HEK293T (cell line): ENCODE measurements around the gene GALNT13.

Experiments used
- CTCF ChIA-PET: fragments of 350-600 bp; formaldehyde crosslinking; extraction: SDS; loops from one replicate; lab custom pipeline; 2021; ENCODE audit warnings: antibody characterized with exemption, inconsistent platforms; lab: Yijun Ruan, JAX
- POLR2A ChIA-PET: fragments of 350-600 bp; formaldehyde crosslinking; extraction: SDS; loops from one replicate; lab custom pipeline; 2020; ENCODE audit warnings: antibody characterized with exemption, inconsistent platforms; lab: Yijun Ruan, JAX
- DNase-seq: peaks from one replicate; pipeline ENCODE4 v3.0.0; 2012; ENCODE audit warnings: mixed read lengths; ENCODE audit errors: extremely low spot score
- ARNT ChIP-seq: fragments of 450-650 bp; IDR thresholded peaks from 2 replicates; pipeline ENCODE4 v1.6.1; 2017; ENCODE audit warnings: mild to moderate bottlenecking
- BHLHE40 ChIP-seq: fragments of 450-650 bp; IDR thresholded peaks from 2 replicates; pipeline ENCODE4 v1.6.1; 2016; ENCODE audit warnings: mild to moderate bottlenecking, moderate library complexity, borderline replicate concordance
- CTBP1 ChIP-seq: fragments of 450-650 bp; IDR thresholded peaks from 2 replicates; pipeline ENCODE4 v1.6.1; 2016; ENCODE audit warnings: borderline replicate concordance
- ELF4 ChIP-seq: fragments of 450-650 bp; IDR thresholded peaks from 2 replicates; pipeline ENCODE4 v1.6.1; 2017; ENCODE audit warnings: antibody characterized with exemption
- FOXA1 ChIP-seq: fragments of 450-650 bp; IDR thresholded peaks from 2 replicates; pipeline ENCODE4 v1.6.1; 2016; ENCODE audit warnings: mild to moderate bottlenecking
- FOXK2 ChIP-seq: fragments of 450-650 bp; IDR thresholded peaks from 2 replicates; pipeline ENCODE4 v1.6.1; 2016; ENCODE audit warnings: mild to moderate bottlenecking
- FOXM1 ChIP-seq: fragments of 450-650 bp; IDR thresholded peaks from 2 replicates; pipeline ENCODE4 v1.6.1; 2017; ENCODE audit warnings: mild to moderate bottlenecking, borderline replicate concordance
- HDGF ChIP-seq: fragments of 450-650 bp; IDR thresholded peaks from 2 replicates; pipeline ENCODE4 v1.6.1; 2017; ENCODE audit warnings: antibody characterized with exemption, borderline replicate concordance
- L3MBTL2 ChIP-seq: fragments of 450-650 bp; conservative IDR thresholded peaks from 2 replicates; pipeline ENCODE4 v1.6.1; 2016; ENCODE audit warnings: mild to moderate bottlenecking
- LEF1 ChIP-seq: fragments of 450-650 bp; IDR thresholded peaks from 2 replicates; pipeline ENCODE4 v1.6.1; 2017; ENCODE audit warnings: mild to moderate bottlenecking, borderline replicate concordance
- NFRKB ChIP-seq: fragments of 450-650 bp; IDR thresholded peaks from 2 replicates; pipeline ENCODE4 v1.6.1; 2016; ENCODE audit warnings: mild to moderate bottlenecking, moderate library complexity
- SP1 ChIP-seq: fragments of 450-650 bp; IDR thresholded peaks from 2 replicates; pipeline ENCODE4 v1.6.1; 2017
- SUZ12 ChIP-seq: fragments of 450-650 bp; IDR thresholded peaks from 2 replicates; pipeline ENCODE4 v1.6.1; 2016; ENCODE audit warnings: mild to moderate bottlenecking
- TARDBP ChIP-seq: fragments of 450-650 bp; IDR thresholded peaks from 2 replicates; pipeline ENCODE4 v1.6.1; 2016
- ZNF384 ChIP-seq: fragments of 450-650 bp; IDR thresholded peaks from 2 replicates; pipeline ENCODE4 v1.6.1; 2016
- TF ChIP-seq, protein P1 (sequence below): fragments of 450-650 bp; IDR thresholded peaks from 2 replicates; pipeline ENCODE4 v1.6.1; 2016

The GALNT13 gene

DNA sequence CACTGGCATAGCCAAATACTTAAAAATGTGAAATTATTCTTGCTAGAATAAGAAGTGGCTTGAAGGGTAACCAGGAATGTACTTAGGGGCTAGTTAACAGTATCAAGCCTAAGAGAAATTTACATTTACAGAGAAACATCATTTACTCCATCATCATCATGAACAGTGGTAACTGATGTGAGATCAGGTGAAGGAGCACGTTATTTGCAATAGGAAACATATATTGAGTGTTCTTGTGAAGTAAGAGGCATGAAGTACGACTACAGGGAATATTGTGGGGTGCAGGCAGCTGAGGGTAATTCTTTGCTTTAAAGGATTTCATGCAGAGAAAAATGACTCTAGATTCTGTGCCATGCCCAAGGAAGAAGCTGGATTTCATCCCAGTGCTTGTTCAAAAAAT lies 220.8 kb downstream of the GALNT13 start:
- no peak for TF ChIP-seq FOXA1
- no peak for TF ChIP-seq ARNT
- no peak for TF ChIP-seq FOXK2
- DNase-seq, result no peak
- ChIA-PET CTCF (no interaction called here), POLR2A (no interaction called here)

- DNase-seq, result no peak
- ChIA-PET POLR2A (no interaction called here), CTCF (no interaction called here)
- TF ChIP-seq FOXM1 (no peak), ARNT (no peak), CTBP1 (no peak), LEF1 (no peak), FOXA1 (no peak), L3MBTL2 (no peak), BHLHE40 (no peak), SP1 (no peak), FOXK2 (no peak), HDGF (no peak), SUZ12 (no peak), ZNF384 (no peak), TARDBP (no peak), NFRKB (no peak), ELF4 (no peak)
- TF ChIP-seq, protein P1, sequence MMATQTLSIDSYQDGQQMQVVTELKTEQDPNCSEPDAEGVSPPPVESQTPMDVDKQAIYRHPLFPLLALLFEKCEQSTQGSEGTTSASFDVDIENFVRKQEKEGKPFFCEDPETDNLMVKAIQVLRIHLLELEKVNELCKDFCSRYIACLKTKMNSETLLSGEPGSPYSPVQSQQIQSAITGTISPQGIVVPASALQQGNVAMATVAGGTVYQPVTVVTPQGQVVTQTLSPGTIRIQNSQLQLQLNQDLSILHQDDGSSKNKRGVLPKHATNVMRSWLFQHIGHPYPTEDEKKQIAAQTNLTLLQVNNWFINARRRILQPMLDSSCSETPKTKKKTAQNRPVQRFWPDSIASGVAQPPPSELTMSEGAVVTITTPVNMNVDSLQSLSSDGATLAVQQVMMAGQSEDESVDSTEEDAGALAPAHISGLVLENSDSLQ, result no peak
Observed at GRCh38 chr2:154093856-154094255, 222.1 kb downstream of the GALNT13 start.

DNA sequence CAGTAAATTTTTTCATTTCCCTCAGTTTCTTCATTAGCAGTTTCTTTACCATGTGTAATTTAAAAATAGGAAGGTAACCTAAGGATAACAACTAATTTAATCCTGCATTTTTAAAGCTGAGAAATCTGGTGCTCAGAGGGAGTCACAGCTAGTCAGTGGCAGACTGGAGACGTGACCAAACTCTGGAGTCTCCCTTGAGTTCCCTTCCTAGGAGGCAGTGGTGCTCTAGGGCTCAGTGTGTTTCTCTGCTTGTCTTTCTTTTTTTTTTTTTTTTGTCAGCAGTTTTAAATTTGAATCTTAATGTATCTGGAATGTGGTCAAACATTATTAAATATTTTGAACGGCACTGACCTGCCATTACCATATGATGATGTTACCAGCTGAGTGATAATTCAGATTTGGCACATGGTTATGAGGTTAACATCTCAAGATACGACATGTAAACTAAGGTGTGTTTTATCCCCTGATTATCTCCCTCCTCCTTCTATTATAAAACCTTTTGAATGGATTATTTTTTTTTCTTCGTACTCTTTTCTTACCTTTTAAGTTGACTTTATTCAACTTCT lies 226.2 kb downstream of the GALNT13 start:
- ChIA-PET POLR2A (no interaction called here), CTCF (no interaction called here)
- no peak for DNase-seq
- TF ChIP-seq FOXM1 (no peak), FOXA1 (no peak), L3MBTL2 (no peak), FOXK2 (no peak), NFRKB (no peak), SP1 (no peak), TARDBP (no peak), LEF1 (no peak)

- ChIA-PET POLR2A (no interaction called here), CTCF (no interaction called here)
- DNase-seq, result no peak
- TF ChIP-seq CTBP1 (no peak), FOXA1 (no peak), SP1 (no peak), NFRKB (no peak), ZNF384 (no peak), LEF1 (no peak), L3MBTL2 (no peak), HDGF (no peak), BHLHE40 (no peak), TARDBP (no peak), SUZ12 (no peak), FOXK2 (no peak), ARNT (no peak), FOXM1 (no peak), ELF4 (no peak)
- TF ChIP-seq, protein P1, result no peak
Observed at GRCh38 chr2:154120706-154121105, 249.0 kb downstream of the GALNT13 start.

DNA sequence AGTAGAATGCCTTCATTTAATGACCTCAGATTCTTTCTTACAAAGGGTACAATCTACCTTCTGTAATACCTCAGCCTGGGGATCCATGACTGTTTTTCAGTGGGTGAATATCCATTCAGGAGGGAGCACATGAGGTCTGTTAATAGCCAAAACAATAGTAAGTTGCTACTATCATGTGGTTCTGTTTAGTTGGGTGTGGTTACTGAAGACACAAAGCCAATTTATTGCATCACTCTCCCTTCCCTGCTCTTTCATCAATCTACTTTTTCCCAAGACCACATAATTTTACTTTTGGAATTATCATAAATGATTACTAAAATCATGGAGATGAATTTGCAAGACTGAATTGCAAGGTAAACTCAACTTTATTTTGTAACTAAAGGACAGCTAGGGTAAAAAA lies 254.2 kb downstream of the GALNT13 start:
- no peak for DNase-seq
- CTCF ChIA-PET, result no interaction called here
- TF ChIP-seq HDGF (no peak), LEF1 (no peak), ARNT (no peak)
- POLR2A ChIA-PET, result no interaction called here

DNA sequence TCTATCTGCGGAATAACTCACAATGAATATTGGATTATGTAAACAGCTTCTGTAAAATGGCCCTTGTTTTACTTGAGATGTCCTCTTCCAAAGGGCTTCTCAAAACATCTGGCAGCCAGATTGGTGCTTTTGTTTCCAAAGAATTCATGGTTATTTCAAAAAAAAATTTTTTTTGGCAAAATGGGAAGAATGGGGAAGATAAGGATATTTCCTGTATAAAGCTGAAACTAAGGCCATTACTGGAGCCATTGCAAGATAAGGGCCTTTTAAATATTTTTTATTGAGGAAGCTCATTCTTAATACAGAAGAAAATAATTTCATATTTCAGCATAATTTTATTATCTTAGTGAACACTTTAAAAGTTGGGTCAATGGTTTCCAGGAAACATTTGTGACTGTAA lies 259.1 kb downstream of the GALNT13 start:
- ChIA-PET CTCF (no interaction called here), POLR2A (no interaction called here)
- no peak for TF ChIP-seq TARDBP
- no peak for TF ChIP-seq HDGF
- no peak for TF ChIP-seq ZNF384
- no peak for TF ChIP-seq ARNT
- no peak for TF ChIP-seq FOXK2
- no peak for DNase-seq

- no peak for TF ChIP-seq TARDBP
- TF ChIP-seq CTBP1, result no peak
- TF ChIP-seq NFRKB, result no peak
- TF ChIP-seq FOXA1, result no peak
- TF ChIP-seq BHLHE40, result no peak
- TF ChIP-seq, protein P1, result no peak
- no peak for TF ChIP-seq ZNF384
- TF ChIP-seq FOXM1, result no peak
- TF ChIP-seq HDGF, result no peak
- no peak for TF ChIP-seq SUZ12
- no peak for TF ChIP-seq ELF4
- TF ChIP-seq L3MBTL2, result no peak
- no peak for TF ChIP-seq LEF1
- TF ChIP-seq ARNT, result no peak
- no peak for TF ChIP-seq FOXK2
- no peak for TF ChIP-seq SP1
- POLR2A ChIA-PET, result no interaction called here
- no peak for DNase-seq
- CTCF ChIA-PET, result interaction anchor here (0.6 to 0.7 kb wide), 2 partner anchors 215 to 357 kb away, joined by 3 to 5 read pairs; no protein-coding TSS in a partner anchor
Observed at GRCh38 chr2:154132827-154133226, 261.1 kb downstream of the GALNT13 start.
